ENCODE data around the gene PSME3.
"Not testable (repeated sequence)": the region's sequence is repeated elsewhere in the genome, so short reads cannot be mapped to it uniquely, and the experiment has no call there.

Gene PSME3

GRCh38 chr17:42878924-42879595 is 45.9 kb downstream of the PSME3 start:
- DNase-seq = no peak

- no peak for DNase-seq
Measured at GRCh38 chr17:42879596-42879985, 46.4 kb downstream of the PSME3 start.

- no peak for DNase-seq
Measured at GRCh38 chr17:42880776-42881310, 47.6 kb downstream of the PSME3 start.

- DNase-seq = not testable (repeated sequence)
Measured at GRCh38 chr17:42881706-42882105, 48.5 kb downstream of the PSME3 start.

GRCh38 chr17:42882166-42882565 is 49.0 kb downstream of the PSME3 start:
- no peak for DNase-seq

- DNase-seq = no peak
Measured at GRCh38 chr17:42883802-42884558, 50.8 kb downstream of the PSME3 start.

- not testable (repeated sequence) for DNase-seq
Measured at GRCh38 chr17:42885806-42886205, 52.6 kb downstream of the PSME3 start.

- no peak for DNase-seq
Measured at GRCh38 chr17:42886283-42887176, 53.3 kb downstream of the PSME3 start.

GRCh38 chr17:42889809-42890208 is 56.6 kb downstream of the PSME3 start:
- no peak for DNase-seq

- DNase-seq = no peak
Measured at GRCh38 chr17:42891539-42892152, 58.4 kb downstream of the PSME3 start.

- DNase-seq = no peak
Measured at GRCh38 chr17:42893359-42893758, 60.2 kb downstream of the PSME3 start.
